Measurements from ENCODE around the gene ZNF630. TPM values are rescaled to one million over a fixed set of nuclear protein-coding genes. Genes with fewer than 3 reads are reported as not detected.
"Not testable (repeated sequence)": the region's sequence is repeated elsewhere in the genome, so short reads cannot be mapped to it uniquely, and the experiment has no call there.

Gene ZNF630
- 2.0 TPM for polyA plus RNA-seq (2013, experiment 1 of 4)
- polyA plus RNA-seq (2013, experiment 2 of 4): 2.3 TPM
- polyA plus RNA-seq (2013, experiment 3 of 4): 2.6 TPM
- polyA plus RNA-seq (2013, experiment 4 of 4): 1.9 TPM

DNA sequence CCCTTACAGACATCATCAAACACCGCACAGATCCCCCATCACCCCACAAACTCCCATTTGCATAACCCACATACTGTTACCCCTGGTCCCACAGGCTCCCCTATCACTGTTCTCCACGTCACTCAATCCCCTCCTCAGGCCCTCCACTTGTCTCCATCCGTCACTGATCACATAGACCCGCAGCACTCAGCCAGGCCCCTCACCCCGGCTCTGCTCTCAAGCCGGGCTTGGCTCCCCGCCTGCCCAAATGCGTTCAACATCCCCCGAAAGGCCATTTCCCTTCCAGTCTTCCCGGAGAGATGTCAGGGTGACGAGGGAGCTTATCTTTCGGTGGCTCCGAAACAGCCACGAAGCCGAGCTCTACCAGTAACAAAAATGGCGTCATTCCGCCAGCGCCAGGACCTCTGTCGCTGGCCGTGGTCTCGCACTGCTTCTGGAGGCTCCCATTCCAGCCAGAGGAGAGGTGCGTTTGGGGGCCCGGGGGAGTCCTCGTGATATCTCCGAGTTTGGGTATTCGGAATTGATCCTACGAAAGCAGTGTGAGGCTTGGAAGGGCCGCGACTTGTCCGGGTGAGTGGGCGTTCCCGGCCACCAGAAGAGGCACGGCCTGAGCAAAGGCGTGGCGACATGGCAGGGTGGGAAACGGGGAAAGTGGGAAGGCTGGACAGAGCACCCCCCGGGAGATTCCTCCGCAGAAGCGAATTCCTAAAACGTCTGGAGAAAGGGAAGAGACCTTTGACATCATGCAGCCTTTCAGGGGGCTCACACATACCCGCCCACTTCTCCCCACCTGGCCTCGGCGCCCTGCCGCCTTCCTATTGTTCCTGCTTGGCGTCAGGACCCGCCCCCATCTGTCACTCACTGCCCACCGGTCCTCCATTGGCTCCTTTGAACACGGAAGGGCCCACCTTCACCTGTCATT lies at the start of gene ZNF630:
TSS of gene ZNF630 (minus strand) at position 577 of the 922 bp plus-strand sequence. CDS start 4,754 bp downstream, outside the sequence.
- peak within 1 kb of the TSS; percentile 50 for H3K27ac ChIP-seq (ENCODE audit: insufficient read depth, low read depth, low read length, poor library complexity, severe bottlenecking)

DNA sequence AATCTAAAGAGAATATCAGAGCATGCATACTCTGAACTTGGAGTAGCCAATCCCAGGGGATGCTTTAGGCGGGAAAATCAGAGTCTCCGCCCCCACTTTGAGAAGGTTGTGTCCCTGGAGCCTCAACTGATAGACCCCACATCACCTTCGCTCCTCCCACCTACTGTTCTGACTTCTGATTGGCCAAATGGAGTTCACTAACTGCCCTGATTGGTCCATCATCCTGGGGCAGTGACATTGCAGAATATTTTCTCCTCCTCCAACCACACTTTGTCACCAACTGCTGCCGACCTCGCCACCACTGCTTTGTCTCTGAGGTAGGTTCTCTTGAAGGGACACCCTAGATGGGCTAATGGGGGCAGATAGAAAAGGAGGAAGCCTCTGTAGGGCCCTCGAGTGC lies 36.3 kb upstream of the ZNF630 start:
- no peaks in the 10 kb centered on the region for H3K9me3 ChIP-seq (ENCODE audit: control insufficient read depth, low read length)
- H3K36me3 ChIP-seq (ENCODE audit: control insufficient read depth, insufficient read depth, low read length): no peaks in the 10 kb centered on the region
- no peak overlapping the region for H3K27ac ChIP-seq (ENCODE audit: insufficient read depth, low read depth, low read length, poor library complexity, severe bottlenecking)
- no peaks in the 10 kb centered on the region for H3K4me1 ChIP-seq (ENCODE audit: control insufficient read depth, insufficient read depth, low read length)
- H3K27me3 ChIP-seq (ENCODE audit: control insufficient read depth, insufficient read depth, low read length, poor library complexity, severe bottlenecking): no peaks in the 10 kb centered on the region
- WGBS, 2 experiments: 92 to 96% methylated on average over 5 to 6 of the region's 6 CpGs
- no peak overlapping the region for H3K4me3 ChIP-seq (ENCODE audit: insufficient read depth, low read depth, low read length)

More for the DNA sequence above, at the start of gene ZNF630:
- Histone ChIP-seq H3K36me3 (ENCODE audit: control insufficient read depth, insufficient read depth, low read length) (no peaks in the 10 kb centered on the region), H3K4me1 (ENCODE audit: control insufficient read depth, insufficient read depth, low read length) (no peaks in the 10 kb centered on the region), H3K4me3 (ENCODE audit: insufficient read depth, low read depth, low read length) (peak within 1 kb of the TSS; percentile 60), H3K27me3 (ENCODE audit: control insufficient read depth, insufficient read depth, low read length, poor library complexity, severe bottlenecking) (no peaks in the 10 kb centered on the region), H3K9me3 (ENCODE audit: control insufficient read depth, low read length) (no peaks in the 10 kb centered on the region)
- WGBS, 2 experiments: 3% methylated on average over 48 of the region's 48 CpGs

GRCh38 chrX:48102874-48103374 lies 31.5 kb upstream of the ZNF630 start:
- 94 to 95% methylated on average over 6 of the region's 6 CpGs for WGBS, 2 experiments

DNA sequence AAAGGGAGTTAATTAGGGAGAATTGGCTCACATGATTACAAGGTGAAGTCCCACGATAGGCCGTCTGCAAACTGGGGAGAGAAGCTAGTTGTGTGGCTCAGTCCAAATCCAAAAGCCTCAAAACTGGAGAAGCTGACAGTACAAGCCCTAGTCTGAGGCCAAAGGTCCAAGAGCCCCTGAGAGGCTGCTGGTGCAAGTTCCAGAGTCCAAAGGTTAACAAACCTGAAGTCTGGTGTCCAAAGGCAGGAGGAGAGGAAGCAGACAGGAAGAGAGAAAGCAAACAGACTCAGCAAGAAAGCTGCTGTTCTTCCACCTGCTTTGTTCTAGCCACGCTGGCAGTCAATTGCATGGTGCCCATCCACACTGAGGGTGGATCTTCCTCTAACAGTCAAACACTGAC lies 30.0 kb upstream of the ZNF630 start:
- WGBS, 2 experiments: 88 to 92% methylated on average over 3 of the region's 3 CpGs
- Histone ChIP-seq H3K4me1 (ENCODE audit: control insufficient read depth, insufficient read depth, low read length) (no peaks in the 10 kb centered on the region), H3K4me3 (ENCODE audit: insufficient read depth, low read depth, low read length) (no peak overlapping the region), H3K27me3 (ENCODE audit: control insufficient read depth, insufficient read depth, low read length, poor library complexity, severe bottlenecking) (no peaks in the 10 kb centered on the region), H3K27ac (ENCODE audit: insufficient read depth, low read depth, low read length, poor library complexity, severe bottlenecking) (no peak overlapping the region), H3K36me3 (ENCODE audit: control insufficient read depth, insufficient read depth, low read length) (no peaks in the 10 kb centered on the region), H3K9me3 (ENCODE audit: control insufficient read depth, low read length) (no peaks in the 10 kb centered on the region)

More at GRCh38 chrX:48102874-48103374, 31.5 kb upstream of the ZNF630 start:
- Histone ChIP-seq H3K36me3 (ENCODE audit: control insufficient read depth, insufficient read depth, low read length) (no peaks in the 10 kb centered on the region), H3K9me3 (ENCODE audit: control insufficient read depth, low read length) (no peaks in the 10 kb centered on the region), H3K4me1 (ENCODE audit: control insufficient read depth, insufficient read depth, low read length) (no peaks in the 10 kb centered on the region), H3K4me3 (ENCODE audit: insufficient read depth, low read depth, low read length) (no peak overlapping the region), H3K27ac (ENCODE audit: insufficient read depth, low read depth, low read length, poor library complexity, severe bottlenecking) (no peak overlapping the region), H3K27me3 (ENCODE audit: control insufficient read depth, insufficient read depth, low read length, poor library complexity, severe bottlenecking) (no peaks in the 10 kb centered on the region)

- not testable (repeated sequence) for H3K27me3 ChIP-seq (ENCODE audit: control insufficient read depth, insufficient read depth, low read length, poor library complexity, severe bottlenecking); H3K4me3 ChIP-seq (ENCODE audit: insufficient read depth, low read depth, low read length); H3K36me3 ChIP-seq (ENCODE audit: control insufficient read depth, insufficient read depth, low read length); H3K4me1 ChIP-seq (ENCODE audit: control insufficient read depth, insufficient read depth, low read length); H3K27ac ChIP-seq (ENCODE audit: insufficient read depth, low read depth, low read length, poor library complexity, severe bottlenecking); H3K9me3 ChIP-seq (ENCODE audit: control insufficient read depth, low read length)
- 85 to 94% methylated on average over 3 of the region's 3 CpGs for WGBS, 2 experiments
Observed at GRCh38 chrX:48092558-48092957, 21.1 kb upstream of the ZNF630 start.

DNA sequence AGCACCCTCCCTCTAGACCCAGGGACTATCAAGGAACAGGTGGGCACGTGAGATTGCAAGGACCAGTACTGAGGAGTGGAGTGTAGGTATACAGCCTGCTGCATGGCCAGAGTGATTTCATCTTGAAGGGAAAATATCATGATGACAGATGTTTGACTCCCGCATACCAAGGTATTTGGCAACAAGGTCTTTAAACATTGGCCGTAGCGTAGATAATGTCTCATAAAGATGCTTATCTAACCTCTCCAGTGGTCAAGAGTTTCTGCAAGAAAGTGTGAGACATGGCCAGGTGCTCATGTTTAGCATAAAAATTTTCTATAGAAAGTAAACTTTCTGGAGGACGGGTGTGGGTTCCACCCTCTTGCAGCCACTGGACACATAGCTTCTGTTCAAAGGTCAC lies 18.7 kb upstream of the ZNF630 start:
- no peaks in the 10 kb centered on the region for H3K36me3 ChIP-seq (ENCODE audit: control insufficient read depth, insufficient read depth, low read length)
- no peaks in the 10 kb centered on the region for H3K27me3 ChIP-seq (ENCODE audit: control insufficient read depth, insufficient read depth, low read length, poor library complexity, severe bottlenecking)
- H3K4me1 ChIP-seq (ENCODE audit: control insufficient read depth, insufficient read depth, low read length): no peaks in the 10 kb centered on the region
- no peak overlapping the region for H3K27ac ChIP-seq (ENCODE audit: insufficient read depth, low read depth, low read length, poor library complexity, severe bottlenecking)
- no peaks in the 10 kb centered on the region for H3K9me3 ChIP-seq (ENCODE audit: control insufficient read depth, low read length)
- no peak overlapping the region for H3K4me3 ChIP-seq (ENCODE audit: insufficient read depth, low read depth, low read length)
- WGBS, 2 experiments: 87 to 97% methylated on average over 5 of the region's 5 CpGs

GRCh38 chrX:48086082-48086481 lies 14.6 kb upstream of the ZNF630 start:
- Histone ChIP-seq H3K9me3 (ENCODE audit: control insufficient read depth, low read length) (no peaks in the 10 kb centered on the region), H3K4me1 (ENCODE audit: control insufficient read depth, insufficient read depth, low read length) (no peaks in the 10 kb centered on the region), H3K36me3 (ENCODE audit: control insufficient read depth, insufficient read depth, low read length) (no peaks in the 10 kb centered on the region), H3K27ac (ENCODE audit: insufficient read depth, low read depth, low read length, poor library complexity, severe bottlenecking) (no peak overlapping the region), H3K27me3 (ENCODE audit: control insufficient read depth, insufficient read depth, low read length, poor library complexity, severe bottlenecking) (no peaks in the 10 kb centered on the region), H3K4me3 (ENCODE audit: insufficient read depth, low read depth, low read length) (no peak overlapping the region)

DNA sequence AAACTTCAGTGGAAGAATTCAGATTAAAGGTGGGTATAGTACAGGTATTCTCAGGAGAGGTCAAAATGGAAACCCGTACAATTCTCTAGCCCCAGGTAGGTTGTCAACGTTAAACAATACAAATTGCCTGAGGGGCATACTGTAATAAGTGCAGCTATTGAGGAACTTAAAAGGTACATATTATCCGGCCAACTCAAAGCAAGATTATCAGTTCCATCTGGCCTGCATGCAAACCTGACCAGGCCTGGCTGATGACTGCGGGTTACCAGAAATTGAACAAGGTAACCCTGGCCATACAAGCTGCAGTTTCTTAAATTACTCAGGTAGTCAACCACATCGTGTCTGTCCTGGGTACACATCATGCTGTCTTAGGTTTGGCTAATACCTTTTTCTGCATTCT lies 12.3 kb upstream of the ZNF630 start:
- Histone ChIP-seq H3K9me3 (ENCODE audit: control insufficient read depth, low read length) (no peaks in the 10 kb centered on the region), H3K27ac (ENCODE audit: insufficient read depth, low read depth, low read length, poor library complexity, severe bottlenecking) (no peak overlapping the region), H3K4me1 (ENCODE audit: control insufficient read depth, insufficient read depth, low read length) (no peaks in the 10 kb centered on the region), H3K36me3 (ENCODE audit: control insufficient read depth, insufficient read depth, low read length) (no peaks in the 10 kb centered on the region), H3K4me3 (ENCODE audit: insufficient read depth, low read depth, low read length) (no peak overlapping the region), H3K27me3 (ENCODE audit: control insufficient read depth, insufficient read depth, low read length, poor library complexity, severe bottlenecking) (no peaks in the 10 kb centered on the region)
- 93 to 94% methylated on average over 5 of the region's 5 CpGs for whole genome bisulfite sequencing, 2 experiments

- H3K4me3 ChIP-seq (ENCODE audit: insufficient read depth, low read depth, low read length): no peak overlapping the region
- no peaks in the 10 kb centered on the region for H3K36me3 ChIP-seq (ENCODE audit: control insufficient read depth, insufficient read depth, low read length)
- H3K4me1 ChIP-seq (ENCODE audit: control insufficient read depth, insufficient read depth, low read length): no peaks in the 10 kb centered on the region
- H3K9me3 ChIP-seq (ENCODE audit: control insufficient read depth, low read length): no peaks in the 10 kb centered on the region
- no peak overlapping the region for H3K27ac ChIP-seq (ENCODE audit: insufficient read depth, low read depth, low read length, poor library complexity, severe bottlenecking)
- H3K27me3 ChIP-seq (ENCODE audit: control insufficient read depth, insufficient read depth, low read length, poor library complexity, severe bottlenecking): no peaks in the 10 kb centered on the region
- WGBS, 2 experiments: 13 to 19% methylated on average over 7 to 8 of the region's 9 CpGs
Observed at GRCh38 chrX:48083212-48083611, 11.8 kb upstream of the ZNF630 start.

DNA sequence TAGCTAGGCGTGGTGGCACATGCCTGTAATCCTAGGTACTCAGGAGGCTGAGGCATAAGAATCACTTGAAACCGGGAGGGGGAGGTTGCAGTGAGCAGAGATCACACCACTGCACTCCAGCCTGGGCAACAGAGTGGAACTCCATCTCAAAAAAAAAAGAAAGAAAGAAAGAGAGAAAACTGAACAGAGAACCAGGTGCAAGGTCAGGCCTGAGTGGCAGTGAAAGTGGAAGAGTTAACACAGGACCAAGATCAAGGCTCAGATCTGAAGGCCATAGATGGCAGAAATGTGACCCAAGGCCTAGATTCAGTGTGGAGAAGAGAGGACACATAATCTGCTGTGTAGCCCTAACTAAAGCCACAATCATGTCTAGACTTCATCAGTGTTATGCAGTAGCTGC lies 4.9 kb upstream of the ZNF630 start:
- Histone ChIP-seq H3K36me3 (ENCODE audit: control insufficient read depth, insufficient read depth, low read length) (no peaks in the 10 kb centered on the region), H3K27ac (ENCODE audit: insufficient read depth, low read depth, low read length, poor library complexity, severe bottlenecking) (no peak overlapping the region), H3K9me3 (ENCODE audit: control insufficient read depth, low read length) (no peaks in the 10 kb centered on the region), H3K4me1 (ENCODE audit: control insufficient read depth, insufficient read depth, low read length) (no peaks in the 10 kb centered on the region), H3K27me3 (ENCODE audit: control insufficient read depth, insufficient read depth, low read length, poor library complexity, severe bottlenecking) (no peaks in the 10 kb centered on the region), H3K4me3 (ENCODE audit: insufficient read depth, low read depth, low read length) (no peak overlapping the region)
- 92 to 100% methylated on average over 2 of the region's 2 CpGs for WGBS, 2 experiments

All from ectodermal cell (in vitro differentiated cells).